ENCODE measurements around the gene FGL2.
"Not testable (repeated sequence)": the region's sequence is repeated elsewhere in the genome, so short reads cannot be mapped to it uniquely, and the experiment has no call there.

Gene FGL2

DNA sequence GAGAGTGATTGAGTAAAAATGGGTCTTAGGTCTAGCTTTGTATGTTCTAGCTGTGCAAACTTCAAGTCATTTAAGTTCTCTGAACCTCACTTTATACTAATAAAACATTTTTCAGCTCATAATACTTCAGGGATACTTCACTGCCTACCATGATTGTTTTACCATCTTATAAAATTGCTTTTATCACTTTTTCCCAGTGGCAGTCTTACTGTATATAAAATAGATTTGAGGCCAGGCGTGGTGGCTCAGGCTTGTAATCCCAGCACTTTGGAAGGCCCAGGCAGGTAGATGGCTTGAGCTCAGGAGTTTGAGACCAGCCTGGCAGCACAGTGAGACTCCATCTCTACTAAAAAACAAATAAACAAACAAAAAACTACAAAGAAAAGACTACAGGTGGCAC is 17.4 kb downstream of the FGL2 start:
- no peak overlapping the region for H3K4me3 ChIP-seq (ENCODE audit: low read depth, low read length)
- CTCF ChIA-PET, result no interaction called here
- POLR2A ChIA-PET, result no interaction called here
- no peak for DNase-seq (ENCODE audit: low read depth, low spot score)
- TF ChIP-seq, protein P1, sequence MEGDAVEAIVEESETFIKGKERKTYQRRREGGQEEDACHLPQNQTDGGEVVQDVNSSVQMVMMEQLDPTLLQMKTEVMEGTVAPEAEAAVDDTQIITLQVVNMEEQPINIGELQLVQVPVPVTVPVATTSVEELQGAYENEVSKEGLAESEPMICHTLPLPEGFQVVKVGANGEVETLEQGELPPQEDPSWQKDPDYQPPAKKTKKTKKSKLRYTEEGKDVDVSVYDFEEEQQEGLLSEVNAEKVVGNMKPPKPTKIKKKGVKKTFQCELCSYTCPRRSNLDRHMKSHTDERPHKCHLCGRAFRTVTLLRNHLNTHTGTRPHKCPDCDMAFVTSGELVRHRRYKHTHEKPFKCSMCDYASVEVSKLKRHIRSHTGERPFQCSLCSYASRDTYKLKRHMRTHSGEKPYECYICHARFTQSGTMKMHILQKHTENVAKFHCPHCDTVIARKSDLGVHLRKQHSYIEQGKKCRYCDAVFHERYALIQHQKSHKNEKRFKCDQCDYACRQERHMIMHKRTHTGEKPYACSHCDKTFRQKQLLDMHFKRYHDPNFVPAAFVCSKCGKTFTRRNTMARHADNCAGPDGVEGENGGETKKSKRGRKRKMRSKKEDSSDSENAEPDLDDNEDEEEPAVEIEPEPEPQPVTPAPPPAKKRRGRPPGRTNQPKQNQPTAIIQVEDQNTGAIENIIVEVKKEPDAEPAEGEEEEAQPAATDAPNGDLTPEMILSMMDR (IDR thresholded peaks at IDR 0.05; ENCODE audit: insufficient read depth, low read length, missing control alignments), result no peak

DNA sequence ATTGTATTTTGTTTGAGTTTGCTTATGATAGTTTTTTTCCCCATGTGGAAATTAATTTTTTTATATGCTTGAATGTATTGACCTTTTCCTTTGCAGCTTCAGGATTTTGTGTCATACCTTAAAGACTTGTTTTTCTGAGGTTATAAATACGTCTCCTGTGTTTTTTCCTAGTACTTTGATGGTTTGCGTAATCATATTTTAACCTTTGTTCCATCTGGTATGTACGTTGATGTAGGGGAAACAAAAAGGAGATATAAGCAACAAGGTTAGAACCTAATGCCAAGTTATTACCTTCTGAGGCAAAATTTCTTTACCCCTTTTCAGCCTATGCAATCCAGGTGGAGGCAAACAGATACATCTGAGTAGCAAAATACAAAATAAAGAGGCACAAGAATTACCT is 17.9 kb downstream of the FGL2 start:
- ChIA-PET CTCF (no interaction called here), POLR2A (no interaction called here)
- H3K4me3 ChIP-seq (ENCODE audit: low read depth, low read length), result no peak overlapping the region
- TF ChIP-seq, protein P1 (IDR thresholded peaks at IDR 0.05; ENCODE audit: insufficient read depth, low read length, missing control alignments), result no peak
- DNase-seq (ENCODE audit: low read depth, low spot score), result no peak

DNA sequence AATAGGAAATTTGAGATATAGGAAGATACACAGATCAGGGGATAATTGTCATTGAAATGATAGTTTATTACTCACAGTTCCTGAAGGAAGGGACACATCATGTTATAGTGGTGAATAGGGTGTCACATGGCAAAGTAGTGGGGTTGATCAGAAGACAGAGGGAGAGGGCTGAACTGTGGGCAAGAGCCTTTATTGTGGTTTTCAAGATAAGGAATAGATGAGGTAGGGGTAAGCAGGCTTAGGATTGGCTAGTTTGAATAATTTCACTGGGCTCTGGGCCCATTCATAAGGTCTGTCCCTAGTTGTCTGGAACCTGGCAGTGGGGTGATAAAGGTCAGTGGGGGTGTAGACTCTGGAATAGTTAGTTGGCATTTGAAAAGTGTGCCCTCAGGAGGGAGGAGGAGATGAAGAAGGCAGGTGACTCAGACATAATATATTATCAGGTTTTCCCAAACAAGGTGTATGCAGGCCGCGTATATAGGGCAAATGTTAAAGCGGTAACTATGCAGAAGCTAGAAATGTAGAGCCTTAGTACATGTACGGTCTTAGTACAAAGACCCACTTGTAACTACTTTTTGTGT is 18.5 kb downstream of the FGL2 start:
- ChIA-PET CTCF (no interaction called here), POLR2A (no interaction called here)
- DNase-seq (ENCODE audit: low read depth, low spot score), result no peak
- H3K4me3 ChIP-seq (ENCODE audit: low read depth, low read length), result no peak overlapping the region
- TF ChIP-seq, protein P1 (IDR thresholded peaks at IDR 0.05; ENCODE audit: insufficient read depth, low read length, missing control alignments), result no peak

DNA sequence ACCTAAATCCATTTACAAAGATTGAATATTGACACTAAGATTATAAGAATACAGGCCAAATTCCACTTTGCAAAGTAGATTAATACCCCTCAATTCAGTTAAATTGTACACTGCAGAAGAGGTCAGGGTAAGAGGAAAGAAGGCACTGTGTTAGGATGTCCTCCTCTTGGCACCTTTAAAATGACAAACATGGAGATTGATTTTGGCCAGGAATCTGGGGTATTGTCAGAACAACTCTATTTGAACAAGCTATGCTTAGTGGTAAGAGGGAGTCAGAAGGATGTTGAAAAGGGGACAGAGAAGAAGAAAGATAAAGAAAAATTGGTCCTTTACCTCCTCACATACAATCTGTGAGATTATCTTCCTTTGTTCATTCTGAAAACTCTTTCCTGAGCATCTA is 21.6 kb downstream of the FGL2 start:
- DNase-seq (ENCODE audit: low read depth, low spot score); CTCF ChIA-PET; H3K4me3 ChIP-seq (ENCODE audit: low read depth, low read length); POLR2A ChIA-PET: not testable (repeated sequence)

DNA sequence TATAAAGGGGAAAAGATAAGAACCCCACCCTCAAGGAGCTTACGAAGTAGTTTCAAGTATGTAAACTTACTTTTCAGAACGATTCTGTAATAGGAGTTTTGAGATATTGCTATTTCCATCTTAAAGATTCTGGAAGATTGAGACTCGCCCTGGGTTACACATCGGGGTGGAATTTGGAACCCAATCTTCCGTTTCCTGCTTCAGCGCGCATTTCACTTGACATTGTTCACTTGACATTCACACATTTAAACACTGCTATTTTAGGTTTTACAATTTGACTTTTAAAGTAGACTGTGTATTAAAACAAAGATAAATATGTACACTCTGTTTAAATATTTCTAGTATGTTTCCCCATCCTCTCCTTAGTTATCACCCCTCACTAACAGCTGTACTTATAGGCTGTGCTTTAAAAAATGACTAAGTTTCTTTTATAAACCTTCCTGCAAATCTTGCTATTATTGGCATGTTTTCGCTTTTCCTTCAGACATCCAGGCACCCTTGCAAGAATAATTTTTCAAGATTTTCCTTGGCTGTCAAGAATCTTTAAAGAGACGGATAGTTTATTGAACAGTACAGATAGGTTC is 22.2 kb downstream of the FGL2 start:
- CTCF ChIA-PET; H3K4me3 ChIP-seq (ENCODE audit: low read depth, low read length); POLR2A ChIA-PET; DNase-seq (ENCODE audit: low read depth, low spot score): not testable (repeated sequence)

DNA sequence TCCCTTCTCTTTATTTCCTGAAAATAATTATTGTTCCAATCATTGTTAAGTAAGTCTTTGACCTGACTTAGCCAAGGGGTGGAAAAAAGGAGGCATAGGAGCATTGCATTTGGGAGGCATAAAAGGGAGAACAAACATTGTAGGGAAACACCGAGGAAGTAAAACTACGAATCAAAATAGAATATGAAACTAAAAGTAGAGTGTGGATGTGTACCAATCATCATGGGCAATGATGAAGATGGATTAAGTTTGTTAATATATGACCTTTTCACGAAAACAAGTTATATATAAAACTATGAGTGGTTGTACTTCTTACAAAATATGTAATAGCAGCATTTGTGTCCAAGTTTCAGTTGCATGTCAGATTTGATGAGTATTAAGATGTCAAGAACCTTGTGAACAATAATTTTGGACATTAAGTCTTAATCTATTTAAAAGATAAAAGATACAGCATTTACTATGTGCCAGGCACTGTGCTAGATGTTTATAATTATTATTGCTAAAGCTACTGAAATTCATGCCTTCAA is 24.3 kb downstream of the FGL2 start:
- DNase-seq (ENCODE audit: low read depth, low spot score); POLR2A ChIA-PET; H3K4me3 ChIP-seq (ENCODE audit: low read depth, low read length); CTCF ChIA-PET: not testable (repeated sequence)

DNA sequence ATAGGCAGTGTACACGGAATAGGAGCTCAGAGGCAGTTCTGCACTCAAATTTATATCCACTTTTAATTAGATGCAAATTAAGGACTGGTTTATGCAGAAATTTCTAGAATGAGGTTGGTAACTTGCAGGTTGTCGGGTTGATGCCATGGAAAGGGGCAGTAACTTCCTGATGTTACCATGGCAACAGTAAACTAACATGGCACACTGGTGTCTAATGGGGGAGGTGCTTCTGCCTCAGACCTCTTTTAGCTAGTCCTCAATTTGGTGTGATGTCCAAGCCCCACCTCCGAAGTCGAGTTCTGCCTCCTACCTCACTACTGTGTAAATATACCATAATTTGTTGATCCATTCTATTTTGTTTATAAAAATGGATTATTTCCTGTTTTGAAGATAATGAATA is 25.2 kb downstream of the FGL2 start:
- CTCF ChIA-PET; POLR2A ChIA-PET; DNase-seq (ENCODE audit: low read depth, low spot score); H3K4me3 ChIP-seq (ENCODE audit: low read depth, low read length): not testable (repeated sequence)

DNA sequence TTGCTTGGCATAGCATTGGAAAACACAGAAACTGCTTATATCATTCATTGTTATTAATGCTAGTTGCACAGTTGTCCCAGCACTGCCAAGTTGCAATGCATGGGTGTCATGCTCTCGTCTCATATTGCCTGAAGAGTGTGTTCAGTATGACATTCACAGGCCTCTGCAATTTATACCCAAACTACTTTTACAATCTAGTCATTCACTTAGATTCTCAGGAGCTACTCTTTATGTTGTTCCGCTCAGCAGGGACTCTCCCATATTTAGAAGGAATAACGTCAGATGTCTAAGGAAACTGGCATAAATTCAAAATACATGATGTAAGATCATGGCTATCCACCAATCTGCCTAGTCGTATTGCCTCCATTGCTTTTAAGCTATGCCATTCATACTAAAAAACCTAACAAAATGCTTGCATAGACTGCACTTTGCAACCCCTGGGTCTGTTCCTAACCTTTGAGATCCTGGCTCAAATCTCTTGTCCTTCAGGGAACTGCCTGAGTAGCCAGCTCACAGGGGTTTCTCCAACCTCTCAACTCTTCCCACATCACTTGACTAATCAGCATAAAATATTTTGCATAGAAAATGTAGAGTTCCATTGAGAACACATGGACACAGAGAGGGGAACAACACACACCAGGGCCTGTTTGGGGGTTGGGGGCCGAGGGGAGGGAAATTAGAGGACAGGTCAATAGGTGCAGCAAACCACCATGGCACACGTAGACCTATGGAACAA is 27.0 kb downstream of the FGL2 start:
- POLR2A ChIA-PET; DNase-seq (ENCODE audit: low read depth, low spot score); CTCF ChIA-PET; H3K4me3 ChIP-seq (ENCODE audit: low read depth, low read length): not testable (repeated sequence)

DNA sequence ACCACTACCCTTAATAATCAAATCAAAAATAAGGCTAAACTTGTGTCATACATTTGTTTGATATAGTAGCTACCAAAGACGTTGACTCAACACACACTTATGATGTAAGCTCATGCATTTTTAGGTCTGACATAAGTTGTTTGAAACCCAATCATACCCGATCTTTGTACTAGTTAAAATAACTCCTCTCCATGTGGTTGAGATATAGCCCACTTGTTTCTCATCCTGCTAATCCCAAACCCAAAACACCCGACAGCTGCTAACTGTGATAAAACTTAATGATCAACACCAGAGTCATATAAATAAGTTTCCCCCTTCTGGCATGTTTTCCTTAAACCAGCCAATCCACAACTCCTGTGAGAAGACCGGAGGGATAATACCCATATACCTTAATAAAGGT is 28.5 kb downstream of the FGL2 start:
- DNase-seq (ENCODE audit: low read depth, low spot score); CTCF ChIA-PET; H3K4me3 ChIP-seq (ENCODE audit: low read depth, low read length); POLR2A ChIA-PET: not testable (repeated sequence)

Measured in AG04449 (cell line).